ENCODE results near the gene PEX19.

- TF ChIP-seq TARDBP (IDR thresholded peaks at IDR 0.05; ENCODE audit: borderline replicate concordance) (no peak), FOXK2 (IDR thresholded peaks at IDR 0.05) (no peak), POLR2AphosphoS5 (IDR thresholded peaks at IDR 0.05; ENCODE audit: low read length) (no peak), CTCF (IDR thresholded peaks at IDR 0.05 in 2 of 3, conservative IDR thresholded peaks at IDR 0.05 in 1 of 3; ENCODE audit: control insufficient read depth in 2 of 3, extremely low read depth in 1 of 3, insufficient read depth in 1 of 3, low read depth in 3 of 3, low read length in 3 of 3) (no peak), NR2C1 (IDR thresholded peaks at IDR 0.05) (no peak), ZNF274 (IDR thresholded peaks at IDR 0.05; ENCODE audit: insufficient read depth, insufficient read length) (no peak), ZBTB4 (CRISPR knock-in tag; IDR thresholded peaks at IDR 0.05) (no peak)
Measured at GRCh38 chr1:160238408-160238807, 46.5 kb downstream of the PEX19 start.
